Naive thymus-derived CD4-positive, alpha-beta T cell (primary cell): Measurements from ENCODE around the gene COL5A1. TPM values are rescaled to one million over a fixed set of nuclear protein-coding genes. Genes with fewer than 3 reads are reported as not detected.
"Not testable (repeated sequence)": the region's sequence is repeated elsewhere in the genome, so short reads cannot be mapped to it uniquely, and the experiment has no call there.

Experiments used
- ATAC-seq: fragments of 150-1000 bp; cut with Tn5 transposase; 2 replicates; pipeline ENCODE4 v1.10.0; 2021; ENCODE audit warnings: mild to moderate bottlenecking, moderate library complexity
- CTCF ChIA-PET: fragments of 350-600 bp; sonication (Branson Sonifier 250); formaldehyde crosslinking; loops from one replicate; lab custom pipeline; 2021; ENCODE audit warnings: antibody characterized with exemption; lab: Charles Lee
- POLR2A ChIA-PET: fragments of 350-600 bp; sonication (Branson Sonifier 250); formaldehyde crosslinking; loops from one replicate; lab custom pipeline; 2021; ENCODE audit warnings: antibody characterized with exemption, inconsistent platforms; lab: Charles Lee
- DNase-seq, 9 donors: peaks; one replicate each; pipeline versions ENCODE4 v3.0.0 to v3.0.0-alpha.2; 2020 to 2022; ENCODE audit warnings: mixed read lengths in 1 of 9
- H3K27ac ChIP-seq: one replicate; pipeline ENCODE4 v1.7.0; 2013; ENCODE audit warnings: mild to moderate bottlenecking, low read depth, low read length, moderate library complexity
- H3K27me3 ChIP-seq, 2 donors: one replicate each; pipeline ENCODE4 v1.7.0; 2013; ENCODE audit warnings: low read length in 2 of 2, mild to moderate bottlenecking in 2 of 2, moderate library complexity in 2 of 2; ENCODE audit not compliant: control insufficient read depth in 2 of 2, insufficient read depth in 2 of 2
- H3K36me3 ChIP-seq, 3 experiments: 1 replicate in 2 of 3; 2 replicates in 1 of 3; pipeline ENCODE4 v1.7.0; 2013; ENCODE audit warnings: low read length in 3 of 3, mild to moderate bottlenecking in 3 of 3, moderate library complexity in 1 of 3; ENCODE audit not compliant: insufficient read depth in 3 of 3, control insufficient read depth in 2 of 3
- H3K4me1 ChIP-seq, 2 donors: one replicate each; pipeline ENCODE4 v1.7.0; 2013; ENCODE audit warnings: low read length in 2 of 2, mild to moderate bottlenecking in 2 of 2, moderate library complexity in 1 of 2; ENCODE audit not compliant: control insufficient read depth in 2 of 2, insufficient read depth in 2 of 2
- H3K4me3 ChIP-seq: 2 replicates; pipeline ENCODE4 v1.7.0; 2013; ENCODE audit warnings: mild to moderate bottlenecking, low read length
- H3K9me3 ChIP-seq, 3 experiments: 1 replicate in 2 of 3; 2 replicates in 1 of 3; pipeline ENCODE4 v1.7.0; 2013; ENCODE audit warnings: low read length in 3 of 3; ENCODE audit not compliant: control insufficient read depth in 2 of 3
- H3K27ac Mint-ChIP-seq, 9 donors: one replicate each; pipeline ENCODE4 v1.8.0; 2020 to 2022; ENCODE audit warnings: mixed read lengths in 9 of 9, mild to moderate bottlenecking in 8 of 9, moderate library complexity in 5 of 9, inconsistent platforms in 2 of 9
- H3K27me3 Mint-ChIP-seq, 5 donors: one replicate each; pipeline ENCODE4 v1.8.0; 2021 to 2022; ENCODE audit warnings: mixed read lengths in 5 of 5, mild to moderate bottlenecking in 1 of 5
- H3K36me3 Mint-ChIP-seq, 5 donors: one replicate each; pipeline ENCODE4 v1.8.0; 2020 to 2022; ENCODE audit warnings: mixed read lengths in 5 of 5, mild to moderate bottlenecking in 3 of 5, inconsistent platforms in 1 of 5
- H3K4me1 Mint-ChIP-seq, 7 donors: one replicate each; pipeline ENCODE4 v1.8.0; 2020 to 2022; ENCODE audit warnings: mixed read lengths in 7 of 7, mild to moderate bottlenecking in 3 of 7, inconsistent platforms in 1 of 7
- H3K4me3 Mint-ChIP-seq, 10 donors: one replicate each; pipeline ENCODE4 v1.8.0; 2020 to 2022; ENCODE audit warnings: mild to moderate bottlenecking in 10 of 10, mixed read lengths in 10 of 10, moderate library complexity in 6 of 10, inconsistent platforms in 2 of 10
- H3K9me3 Mint-ChIP-seq, 11 donors: one replicate each; pipeline ENCODE4 v1.8.0; 2020 to 2022; ENCODE audit warnings: mixed read lengths in 11 of 11, mild to moderate bottlenecking in 4 of 11, inconsistent platforms in 1 of 11, moderate library complexity in 1 of 11
- intact Hi-C, 2 donors: fragments of 100-400 bp; cut with micrococcal nuclease; formaldehyde crosslinking; loops; one replicate each; pipeline ENCODE4 v1.15.1; 2023
- polyA plus RNA-seq, 2 donors: library from polyadenylated mRNA; unstranded; fragments of 300-500 nt; fragmentation: Illumina TruSeq; gene quantifications; one replicate each; pipeline ENCODE4 v1.2.3, GENCODE V29; 2021
- total RNA-seq, 6 experiments: library from RNA in 5 of 6; stranded (reverse) in 5 of 6; gene quantifications; 1 replicate in 5 of 6; 2 replicates in 1 of 6; pipeline ENCODE4 v1.2.3 and lab custom pipeline; 2021 to 2026

COL5A1 gene
- total and polyA plus RNA-seq, 7 experiments from 2014 or later: 0.16 to 0.56 (median 0.24) TPM; not detected in 2

GRCh38 chr9:134640506-134641172 is 964 bp upstream of the COL5A1 start:
- Mint-ChIP-seq H3K36me3 (no peaks in the 10 kb centered on the region), H3K27ac (no peak overlapping the region), H3K9me3 (peaks cover 0 to 2% (median 0%) of the 10 kb centered on the region in 11 donors), H3K4me3 (peak overlapping the region in 9 of 10 donors; percentile 36 to 72 (median 51)), H3K27me3 (peaks cover 7 to 31% (median 12%) of the 10 kb centered on the region in 5 donors), H3K4me1 (peaks cover 0 to 6% (median 0%) of the 10 kb centered on the region in 7 donors)
- ATAC-seq (no peak), DNase-seq (no peak)
- ChIA-PET CTCF (no interaction called here), POLR2A (no interaction called here)
- intact Hi-C loops: loop anchor here in 1 of 2 donors (10.0 kb wide), 1 partner anchor 1194 kb away; no protein-coding TSS in a partner anchor
- Histone ChIP-seq H3K36me3 (no peaks in the 10 kb centered on the region), H3K4me1 (no peaks in the 10 kb centered on the region), H3K27me3 (no peaks in the 10 kb centered on the region), H3K9me3 (no peaks in the 10 kb centered on the region), H3K4me3 (no peak overlapping the region), H3K27ac (no peak overlapping the region)

GRCh38 chr9:134641990-134642384 is 384 bp downstream of the COL5A1 start:
- ChIA-PET POLR2A (no interaction called here), CTCF (no interaction called here)
- DNase-seq (peak in 1 of 9 donors; percentile 4), ATAC-seq (no peak)
- H3K27ac ChIP-seq: no peak overlapping the region
- Mint-ChIP-seq H3K4me1 (peaks cover 0 to 6% (median 0%) of the 10 kb centered on the region in 7 donors), H3K27ac (no peak overlapping the region), H3K4me3 (peak overlapping the region in 1 of 10 donors; percentile 73), H3K36me3 (no peaks in the 10 kb centered on the region), H3K9me3 (peaks cover 0 to 2% (median 0%) of the 10 kb centered on the region in 11 donors), H3K27me3 (peaks cover 6 to 36% (median 12%) of the 10 kb centered on the region in 5 donors)
- no peaks in the 10 kb centered on the region for H3K9me3 ChIP-seq
- no peaks in the 10 kb centered on the region for H3K27me3 ChIP-seq
- H3K4me1 ChIP-seq: no peaks in the 10 kb centered on the region
- H3K4me3 ChIP-seq: no peak overlapping the region
- intact Hi-C loops: loop anchor here in 1 of 2 donors (10.0 kb wide), 1 partner anchor 1193 kb away; no protein-coding TSS in a partner anchor
- no peaks in the 10 kb centered on the region for H3K36me3 ChIP-seq

DNA sequence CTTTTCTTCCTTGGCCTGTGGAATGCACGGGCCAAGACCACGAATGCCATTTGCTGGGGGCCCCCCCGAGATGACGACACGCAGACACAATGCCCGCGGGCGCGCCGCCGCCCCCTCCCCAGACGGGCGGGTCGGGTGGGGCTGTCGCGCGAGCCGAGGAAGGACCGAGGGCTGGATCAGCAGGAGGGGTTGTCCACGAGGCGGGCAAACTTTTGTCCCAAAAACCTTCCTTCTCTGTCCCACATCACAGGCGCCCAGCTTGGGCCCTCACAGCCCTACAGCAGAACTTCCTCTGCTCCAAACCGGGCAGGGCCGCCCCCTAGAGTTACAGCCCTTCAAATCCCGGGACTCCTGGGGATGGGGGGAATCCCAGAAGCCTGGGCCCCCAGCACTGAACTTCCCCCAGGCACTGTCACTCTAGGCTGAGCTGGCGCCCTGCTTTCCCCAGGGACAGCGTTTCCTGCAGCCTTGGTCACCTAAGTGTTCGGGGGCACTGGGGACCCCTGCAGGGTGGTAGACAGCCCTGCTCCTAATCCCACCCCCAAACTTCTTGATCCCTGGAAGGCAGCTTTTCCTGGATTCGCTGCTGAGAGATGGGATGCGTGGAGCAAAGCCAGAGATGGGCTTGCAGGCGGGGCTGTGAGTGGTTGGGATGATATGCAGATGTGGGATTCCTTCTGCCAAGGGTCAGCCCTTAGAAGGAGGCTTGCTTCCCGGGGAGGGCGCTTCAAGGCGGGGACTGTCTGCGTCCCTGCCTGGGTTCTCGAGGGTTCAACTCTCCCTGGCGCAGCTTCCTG is 980 bp downstream of the COL5A1 start:
- CTCF ChIA-PET: no interaction called here
- Histone ChIP-seq H3K9me3 (no peaks in the 10 kb centered on the region), H3K4me3 (no peak overlapping the region), H3K36me3 (no peaks in the 10 kb centered on the region), H3K27me3 (no peaks in the 10 kb centered on the region), H3K4me1 (no peaks in the 10 kb centered on the region), H3K27ac (no peak overlapping the region)
- peak overlapping the region in 7 of 10 donors; percentile 29 to 73 (median 53) for H3K4me3 Mint-ChIP-seq
- H3K4me1 Mint-ChIP-seq: peaks cover 0 to 6% (median 0%) of the 10 kb centered on the region in 7 donors
- POLR2A ChIA-PET: no interaction called here
- peaks cover 4 to 36% (median 12%) of the 10 kb centered on the region in 5 donors for H3K27me3 Mint-ChIP-seq
- no peaks in the 10 kb centered on the region for H3K36me3 Mint-ChIP-seq
- intact Hi-C loops: loop anchor here in 1 of 2 donors (10.0 kb wide), 1 partner anchor 1192 kb away; no protein-coding TSS in a partner anchor
- ATAC-seq: no peak
- H3K27ac Mint-ChIP-seq: no peak overlapping the region
- DNase-seq: no peak
- H3K9me3 Mint-ChIP-seq: peaks cover 0 to 2% (median 0%) of the 10 kb centered on the region in 11 donors

DNA sequence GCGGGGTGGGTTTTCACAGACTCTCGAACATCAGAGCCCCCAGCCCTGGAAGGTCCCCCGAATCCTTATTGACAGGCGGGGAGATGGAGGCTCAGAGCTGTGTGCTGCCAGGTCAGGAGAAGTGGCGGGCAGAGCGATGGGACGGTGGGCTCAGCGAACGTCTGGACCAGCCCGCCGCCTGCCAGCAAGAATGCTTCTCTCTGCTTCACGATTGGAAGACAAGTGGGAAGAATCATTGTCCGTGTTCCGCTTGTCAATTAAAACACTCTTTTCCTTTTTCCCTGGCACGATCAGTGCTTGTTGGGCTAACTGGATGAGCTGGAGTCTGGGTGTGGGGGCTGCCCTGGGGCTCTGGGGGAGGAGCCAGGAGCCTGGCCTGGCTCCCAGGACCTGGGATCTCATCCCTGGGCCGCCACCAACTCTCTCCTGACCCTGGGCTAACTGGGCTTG is 1.6 kb downstream of the COL5A1 start:
- CTCF ChIA-PET: no interaction called here
- H3K27me3 Mint-ChIP-seq: peaks cover 4 to 36% (median 12%) of the 10 kb centered on the region in 5 donors
- no peaks in the 10 kb centered on the region for H3K36me3 Mint-ChIP-seq
- Histone ChIP-seq H3K4me1 (no peaks in the 10 kb centered on the region), H3K36me3 (no peaks in the 10 kb centered on the region), H3K27me3 (no peaks in the 10 kb centered on the region), H3K27ac (no peak overlapping the region), H3K4me3 (no peak overlapping the region), H3K9me3 (no peaks in the 10 kb centered on the region)
- ATAC-seq (no peak), DNase-seq (no peak)
- intact Hi-C loops: loop anchor here in 1 of 2 donors (10.0 kb wide), 1 partner anchor 1192 kb away; no protein-coding TSS in a partner anchor
- H3K9me3 Mint-ChIP-seq: peaks cover 0 to 2% (median 0%) of the 10 kb centered on the region in 11 donors
- peak overlapping the region in 4 of 10 donors; percentile 17 to 73 (median 38) for H3K4me3 Mint-ChIP-seq
- H3K27ac Mint-ChIP-seq: no peak overlapping the region
- POLR2A ChIA-PET: no interaction called here
- peaks cover 0 to 6% (median 0%) of the 10 kb centered on the region in 7 donors for H3K4me1 Mint-ChIP-seq

GRCh38 chr9:134644401-134644724 is 2.8 kb downstream of the COL5A1 start:
- H3K36me3 Mint-ChIP-seq, H3K27ac ChIP-seq, ATAC-seq, H3K27me3 ChIP-seq, H3K36me3 ChIP-seq, H3K4me1 Mint-ChIP-seq, H3K4me3 Mint-ChIP-seq, H3K4me1 ChIP-seq, H3K9me3 ChIP-seq, H3K4me3 ChIP-seq, H3K27ac Mint-ChIP-seq, POLR2A ChIA-PET, DNase-seq, CTCF ChIA-PET, H3K9me3 Mint-ChIP-seq: not testable (repeated sequence)
- intact Hi-C loops: loop anchor here in 1 of 2 donors (10.0 kb wide), 1 partner anchor 1190 kb away; no protein-coding TSS in a partner anchor
- peaks cover 4 to 32% (median 12%) of the 10 kb centered on the region in 5 donors for H3K27me3 Mint-ChIP-seq

DNA sequence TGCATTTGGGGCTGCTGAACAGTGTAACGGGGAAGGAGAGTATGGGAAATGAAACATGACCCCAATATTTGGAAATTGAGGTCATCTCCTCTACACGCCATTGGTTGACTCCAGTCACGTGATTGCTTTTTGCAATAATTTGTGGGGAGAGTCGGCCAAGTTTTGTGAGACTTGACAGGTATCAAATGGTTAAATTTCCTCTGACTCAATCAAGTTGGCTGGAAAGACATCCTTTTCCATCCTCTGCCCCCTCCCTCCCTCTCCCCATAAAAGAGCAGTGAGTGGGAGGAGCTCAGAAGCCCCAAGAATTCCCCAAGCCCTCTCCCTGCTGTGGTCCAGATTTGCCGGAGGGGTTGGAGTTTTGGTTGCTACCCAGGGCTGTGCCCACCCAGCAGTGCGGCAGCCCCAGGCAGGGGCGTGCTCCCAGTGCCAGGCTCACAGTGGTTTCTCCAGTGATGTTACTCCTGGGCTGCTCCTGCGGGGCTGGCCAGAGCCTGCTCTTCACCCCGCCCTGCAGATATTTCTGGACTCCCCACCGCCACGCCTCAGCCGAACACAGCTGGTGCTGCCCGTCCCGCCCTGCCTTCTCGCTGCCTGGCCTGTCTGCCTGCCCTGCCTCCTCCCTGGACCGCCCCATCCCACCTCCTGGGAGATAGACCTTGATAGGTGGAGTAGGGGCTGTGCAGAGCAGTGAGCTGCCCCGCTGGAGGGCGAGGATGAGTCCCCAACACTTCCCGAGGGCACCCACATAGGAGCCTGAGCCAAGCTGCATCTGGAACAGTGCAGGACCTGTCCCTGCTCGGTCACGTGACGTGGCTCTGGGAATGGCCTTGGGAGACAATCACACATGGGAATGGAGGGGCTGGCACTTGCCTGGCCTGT is 3.4 kb downstream of the COL5A1 start:
- H3K4me3 ChIP-seq: no peak overlapping the region
- no peak for DNase-seq
- no peaks in the 10 kb centered on the region for H3K27me3 ChIP-seq
- no peaks in the 10 kb centered on the region for H3K36me3 ChIP-seq
- H3K9me3 ChIP-seq: no peaks in the 10 kb centered on the region
- Mint-ChIP-seq H3K4me3 (no peak overlapping the region), H3K9me3 (peaks cover 0 to 2% (median 0%) of the 10 kb centered on the region in 11 donors), H3K27me3 (peaks cover 4 to 29% (median 10%) of the 10 kb centered on the region in 5 donors), H3K4me1 (peaks cover 0 to 6% (median 0%) of the 10 kb centered on the region in 7 donors), H3K36me3 (no peaks in the 10 kb centered on the region), H3K27ac (no peak overlapping the region)
- ChIA-PET POLR2A (no interaction called here), CTCF (no interaction called here)
- intact Hi-C loops: loop anchor here in 1 of 2 donors (10.0 kb wide), 1 partner anchor 1190 kb away; no protein-coding TSS in a partner anchor
- H3K4me1 ChIP-seq: no peaks in the 10 kb centered on the region
- no peak overlapping the region for H3K27ac ChIP-seq
- no peak for ATAC-seq
